NB4 (cell line): ENCODE results near the gene MCC.

Source experiments
- DNase-seq: peaks from one replicate; pipeline ENCODE4 v3.0.0; 2010; ENCODE audit warnings: low read depth
- H3K4me3 ChIP-seq: one replicate; pipeline ENCODE4 v1.5.1; 2011; ENCODE audit warnings: mild to moderate bottlenecking, low read depth, low read length, moderate library complexity
- CTCF ChIP-seq: IDR thresholded peaks from one replicate; pipeline ENCODE4 v1.5.1; 2012; ENCODE audit warnings: low read depth, low read length
- MAX ChIP-seq: IDR thresholded peaks from 2 replicates; pipeline ENCODE4 v1.6.1; 2011; ENCODE audit warnings: low read depth, low read length
- MYC ChIP-seq: IDR thresholded peaks from 2 replicates; pipeline ENCODE4 v1.6.1; 2011; ENCODE audit warnings: low read depth, low read length
- POLR2A ChIP-seq: IDR thresholded peaks from 2 replicates; pipeline ENCODE4 v1.6.1; 2011; ENCODE audit warnings: mild to moderate bottlenecking; ENCODE audit not compliant: insufficient read length; ENCODE audit errors: extremely low read depth

The MCC gene

GRCh38 chr5:113132564-113132963 lies 355.7 kb downstream of the MCC start:
- TF ChIP-seq MYC = no peak
- TF ChIP-seq MAX = no peak
- no peak for TF ChIP-seq POLR2A
- TF ChIP-seq CTCF = no peak
- DNase-seq = no peak

GRCh38 chr5:113128641-113129330 lies 359.5 kb downstream of the MCC start:
- TF ChIP-seq MAX = no peak
- no peak for TF ChIP-seq MYC
- TF ChIP-seq CTCF = no peak
- no peak for TF ChIP-seq POLR2A
- DNase-seq = no peak
- H3K4me3 ChIP-seq = no peak overlapping the region

More at GRCh38 chr5:113132564-113132963, 355.7 kb downstream of the MCC start:
- no peak overlapping the region for H3K4me3 ChIP-seq

- H3K4me3 ChIP-seq = no peak overlapping the region
- DNase-seq = no peak
Measured at GRCh38 chr5:113128082-113128481, 360.2 kb downstream of the MCC start.

GRCh38 chr5:113127021-113127420 lies 361.2 kb downstream of the MCC start:
- H3K4me3 ChIP-seq = no peak overlapping the region
- TF ChIP-seq MYC (no peak), MAX (no peak), POLR2A (no peak), CTCF (no peak)
- no peak for DNase-seq

More at GRCh38 chr5:113128082-113128481, 360.2 kb downstream of the MCC start:
- TF ChIP-seq MYC (no peak), CTCF (no peak), MAX (no peak), POLR2A (no peak)

- no peak for DNase-seq
- no peak for TF ChIP-seq MYC
- no peak for TF ChIP-seq CTCF
- TF ChIP-seq MAX = no peak
- TF ChIP-seq POLR2A = no peak
- no peak overlapping the region for H3K4me3 ChIP-seq
Measured at GRCh38 chr5:113125371-113125770, 362.9 kb downstream of the MCC start.
